ENCODE results near the gene HPS1.

Gene HPS1

GRCh38 chr10:98425511-98426352 is 21.0 kb downstream of the HPS1 start:
- Mint-ChIP-seq H3K27me3 (no peaks in the 10 kb centered on the region), H3K4me3 (no peak overlapping the region), H3K9me3 (no peaks in the 10 kb centered on the region), H3K27ac (no peak overlapping the region), H3K4me1 (no peaks in the 10 kb centered on the region)
- ATAC-seq (peak; percentile 48), DNase-seq (peak; percentile 34 to 49)

GRCh38 chr10:98424295-98425254 is 22.2 kb downstream of the HPS1 start:
- no peaks in the 10 kb centered on the region for H3K27me3 Mint-ChIP-seq
- H3K4me1 Mint-ChIP-seq, result no peaks in the 10 kb centered on the region
- H3K9me3 Mint-ChIP-seq, result no peaks in the 10 kb centered on the region
- DNase-seq (no peak), ATAC-seq (no peak)
- peak overlapping the region in 1 of 2 donors; percentile 78 for H3K27ac Mint-ChIP-seq
- no peak overlapping the region for H3K4me3 Mint-ChIP-seq

- H3K27me3 Mint-ChIP-seq, result no peaks in the 10 kb centered on the region
- no peaks in the 10 kb centered on the region for H3K4me1 Mint-ChIP-seq
- no peak overlapping the region for H3K4me3 Mint-ChIP-seq
- ATAC-seq (peak; percentile 29), DNase-seq (no peak)
- no peaks in the 10 kb centered on the region for H3K9me3 Mint-ChIP-seq
- peak overlapping the region in 1 of 2 donors; percentile 78 for H3K27ac Mint-ChIP-seq
These were observed 23.0 kb downstream of the HPS1 start for GRCh38 chr10:98423691-98424120.

- Mint-ChIP-seq H3K27ac (no peak overlapping the region), H3K27me3 (no peaks in the 10 kb centered on the region), H3K9me3 (no peaks in the 10 kb centered on the region), H3K4me1 (no peaks in the 10 kb centered on the region), H3K4me3 (no peak overlapping the region)
- DNase-seq (no peak), ATAC-seq (no peak)
These were observed 24.6 kb downstream of the HPS1 start for GRCh38 chr10:98422182-98422581.

GRCh38 chr10:98420786-98421185 is 25.9 kb downstream of the HPS1 start:
- DNase-seq (no peak), ATAC-seq (no peak)
- no peak overlapping the region for H3K4me3 Mint-ChIP-seq
- H3K27me3 Mint-ChIP-seq, result no peaks in the 10 kb centered on the region
- no peaks in the 10 kb centered on the region for H3K4me1 Mint-ChIP-seq
- H3K27ac Mint-ChIP-seq, result no peak overlapping the region
- no peaks in the 10 kb centered on the region for H3K9me3 Mint-ChIP-seq

- Mint-ChIP-seq H3K27ac (peak overlapping the region; percentile 71 to 77), H3K4me1 (peaks cover 9% of the 10 kb centered on the region), H3K4me3 (no peak overlapping the region), H3K27me3 (no peaks in the 10 kb centered on the region), H3K9me3 (no peaks in the 10 kb centered on the region)
- ATAC-seq (no peak), DNase-seq (no peak)
These were observed 27.1 kb downstream of the HPS1 start for GRCh38 chr10:98419469-98420261.

GRCh38 chr10:98418665-98419468 is 27.9 kb downstream of the HPS1 start:
- no peaks in the 10 kb centered on the region for H3K9me3 Mint-ChIP-seq
- DNase-seq (no peak), ATAC-seq (no peak)
- H3K27me3 Mint-ChIP-seq, result no peaks in the 10 kb centered on the region
- H3K4me3 Mint-ChIP-seq, result no peak overlapping the region
- peak overlapping the region in 1 of 2 donors; percentile 72 for H3K27ac Mint-ChIP-seq
- peaks cover 17% of the 10 kb centered on the region for H3K4me1 Mint-ChIP-seq

- Mint-ChIP-seq H3K4me3 (no peak overlapping the region), H3K27ac (peak overlapping the region in 1 of 2 donors; percentile 42), H3K27me3 (no peaks in the 10 kb centered on the region)
These were observed 28.6 kb downstream of the HPS1 start for GRCh38 chr10:98417973-98418664.

GRCh38 chr10:98417481-98417959 is 29.2 kb downstream of the HPS1 start:
- Mint-ChIP-seq H3K27me3 (no peaks in the 10 kb centered on the region), H3K9me3 (no peaks in the 10 kb centered on the region), H3K27ac (peak overlapping the region in 1 of 2 donors; percentile 76), H3K4me1 (peaks cover 17% of the 10 kb centered on the region), H3K4me3 (no peak overlapping the region)
- DNase-seq (no peak), ATAC-seq (no peak)

More at GRCh38 chr10:98417973-98418664, 28.6 kb downstream of the HPS1 start:
- DNase-seq (no peak), ATAC-seq (no peak)
- no peaks in the 10 kb centered on the region for H3K9me3 Mint-ChIP-seq
- peaks cover 17% of the 10 kb centered on the region for H3K4me1 Mint-ChIP-seq

GRCh38 chr10:98416606-98417388 is 29.9 kb downstream of the HPS1 start:
- H3K4me1 Mint-ChIP-seq, result peaks cover 17% of the 10 kb centered on the region
- H3K27ac Mint-ChIP-seq, result peak overlapping the region in 1 of 2 donors; percentile 76
- H3K27me3 Mint-ChIP-seq, result no peaks in the 10 kb centered on the region
- no peak overlapping the region for H3K4me3 Mint-ChIP-seq
- H3K9me3 Mint-ChIP-seq, result no peaks in the 10 kb centered on the region
- DNase-seq (no peak), ATAC-seq (no peak)

GRCh38 chr10:98415731-98416119 is 31.0 kb downstream of the HPS1 start:
- DNase-seq, result no peak

GRCh38 chr10:98414932-98415730 is 31.6 kb downstream of the HPS1 start, which contains the start of gene PYROXD2:
PYROXD2 (minus strand) TSS chr10:98415182; CDS start chr10:98415135, 47 bp downstream.
- Mint-ChIP-seq H3K27ac (peak within 1 kb of the TSS; percentile 91 to 98), H3K9me3 (no peaks in the 10 kb centered on the region), H3K27me3 (no peaks in the 10 kb centered on the region), H3K4me3 (peak within 1 kb of the TSS; percentile 82 to 98), H3K4me1 (peaks cover 17% of the 10 kb centered on the region)
- peak; percentile 50 to 58 for DNase-seq
- ATAC-seq, result peak; percentile 89

More at GRCh38 chr10:98415731-98416119, 31.0 kb downstream of the HPS1 start:
- H3K9me3 Mint-ChIP-seq, result no peaks in the 10 kb centered on the region
- no peak for ATAC-seq
- no peaks in the 10 kb centered on the region for H3K27me3 Mint-ChIP-seq
- H3K4me1 Mint-ChIP-seq, result peaks cover 17% of the 10 kb centered on the region
- no peak overlapping the region for H3K27ac Mint-ChIP-seq
- H3K4me3 Mint-ChIP-seq, result peak overlapping the region in 1 of 2 donors; percentile 49
